ENCODE data around the gene UBAC1.
"Not testable (repeated sequence)": the region's sequence is repeated elsewhere in the genome, so short reads cannot be mapped to it uniquely, and the experiment has no call there.

The UBAC1 gene

GRCh38 chr9:135911233-135911632, 49.9 kb downstream of the UBAC1 start:
- not testable (repeated sequence) for DNase-seq

DNA sequence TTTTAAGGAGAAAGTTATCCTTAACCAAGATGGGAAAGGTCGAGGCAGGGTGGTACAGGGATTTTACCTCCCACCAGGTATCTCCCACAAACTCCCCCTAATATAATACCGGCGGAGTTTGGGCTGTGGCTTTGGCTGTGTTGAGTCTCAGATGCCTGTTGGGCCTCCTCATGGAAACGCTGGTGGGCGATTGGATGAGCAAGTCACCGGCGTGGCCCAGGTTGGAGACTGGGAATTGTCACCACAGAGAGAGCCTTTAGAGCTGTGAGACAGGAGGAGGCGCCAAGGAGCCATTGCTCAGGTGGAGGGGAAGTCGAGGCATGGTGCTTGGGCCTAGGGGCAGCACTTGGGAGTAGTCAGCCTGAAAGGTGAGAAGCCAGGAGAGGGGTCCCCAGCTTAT, 50.4 kb downstream of the UBAC1 start:
- DNase-seq = no peak

DNA sequence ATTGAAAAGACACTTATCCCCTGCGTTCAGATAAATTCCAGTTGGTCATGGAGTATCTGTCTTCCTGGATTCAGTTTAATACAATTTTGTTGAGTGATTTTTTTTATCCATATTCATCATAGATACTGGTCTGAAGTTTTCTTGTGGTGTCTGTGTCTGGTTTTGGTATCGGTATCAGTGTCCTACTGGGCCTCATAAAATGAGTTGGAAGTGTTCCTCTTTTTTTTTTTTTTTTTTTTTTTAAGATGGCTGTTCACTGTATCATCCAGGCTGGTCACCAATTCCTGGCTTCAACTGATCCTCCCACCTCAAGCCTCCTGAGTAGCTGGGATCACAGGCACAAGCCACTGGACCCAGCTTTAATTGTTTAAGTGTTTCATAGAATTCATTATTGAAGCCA, 51.0 kb downstream of the UBAC1 start:
- no peak for DNase-seq

DNA sequence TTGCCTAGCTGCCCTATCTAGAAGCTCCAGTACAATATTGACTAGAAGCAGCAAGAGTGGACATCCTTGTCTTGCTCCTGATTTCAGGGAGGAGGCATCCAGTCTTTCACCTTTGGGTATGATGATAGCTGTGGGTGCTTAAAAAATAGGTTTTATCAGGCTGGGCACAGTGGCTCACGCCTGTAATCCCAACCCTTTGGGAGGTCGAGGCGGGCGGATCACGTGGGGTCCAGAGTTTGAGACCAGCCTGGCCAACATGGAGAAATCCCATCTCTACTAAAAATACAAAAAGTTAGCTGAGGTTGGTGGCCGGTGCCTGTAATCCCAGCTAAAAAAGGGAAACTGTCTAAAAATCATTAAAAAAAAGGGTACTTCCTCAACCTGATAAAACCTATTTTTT, 51.8 kb downstream of the UBAC1 start:
- no peak for DNase-seq

- DNase-seq = no peak
Observed at GRCh38 chr9:135908754-135909204, 52.4 kb downstream of the UBAC1 start.

DNA sequence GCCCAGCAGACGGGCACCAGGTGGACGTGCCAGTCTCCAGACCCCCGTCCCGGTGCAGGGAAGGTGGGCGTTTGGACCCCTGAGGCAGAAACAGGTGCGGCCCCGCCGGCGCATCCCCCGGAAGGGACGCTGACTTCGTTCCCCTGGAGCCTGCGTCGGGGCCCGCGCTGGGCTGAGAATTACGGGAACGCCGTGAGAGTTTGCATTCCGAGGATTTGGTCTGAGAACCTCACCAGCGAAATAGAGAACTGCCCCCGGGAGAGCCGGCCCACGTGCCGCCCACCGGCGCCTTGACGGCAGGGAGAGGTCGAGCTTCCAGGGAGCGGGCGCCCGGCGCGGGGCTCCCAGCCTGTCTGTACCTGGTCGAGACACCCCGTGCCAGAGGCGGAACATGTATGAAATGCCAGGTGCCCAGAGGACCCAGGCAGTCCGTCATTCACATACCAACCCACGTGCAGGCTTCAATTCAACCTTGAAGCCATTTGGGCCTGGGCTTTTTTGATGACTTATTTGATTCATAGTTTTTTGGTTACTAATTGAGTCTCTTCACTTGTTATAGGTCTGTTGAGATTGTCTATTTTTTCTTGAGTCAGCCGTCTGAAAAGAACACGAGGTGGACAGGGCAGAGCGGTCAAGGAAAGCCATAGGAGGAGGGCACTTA, 53.0 kb downstream of the UBAC1 start:
- no peak for DNase-seq

- DNase-seq = peak; percentile 95
Observed at GRCh38 chr9:135907431-135908092, 53.6 kb downstream of the UBAC1 start, which contains the start of gene CAMSAP1. CAMSAP1 (minus strand) TSS chr9:135907546; CDS start chr9:135907159, 387 bp downstream.

DNA sequence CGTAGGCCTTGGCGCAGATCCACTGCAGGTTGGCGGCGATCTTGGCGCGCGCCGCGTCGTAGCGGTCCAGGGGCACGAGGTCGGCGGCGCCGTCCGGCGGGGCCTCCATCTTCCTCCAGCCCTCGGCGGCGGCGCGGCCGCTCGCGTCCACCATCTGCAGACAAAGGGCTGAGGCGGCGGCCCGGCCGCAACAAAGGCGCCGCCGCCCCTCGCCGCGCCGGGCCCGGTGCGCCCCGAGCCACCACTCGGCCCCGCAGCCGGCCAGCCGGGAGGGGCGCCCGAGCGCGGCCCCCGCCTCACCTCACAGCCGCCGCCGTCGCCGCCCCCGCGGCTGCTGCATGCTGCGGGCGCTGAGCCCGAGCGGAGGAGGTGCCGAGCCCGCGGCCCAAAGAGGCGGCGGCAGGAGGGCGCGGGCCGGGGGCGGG, 54.2 kb downstream of the UBAC1 start:
- no peak for DNase-seq

DNA sequence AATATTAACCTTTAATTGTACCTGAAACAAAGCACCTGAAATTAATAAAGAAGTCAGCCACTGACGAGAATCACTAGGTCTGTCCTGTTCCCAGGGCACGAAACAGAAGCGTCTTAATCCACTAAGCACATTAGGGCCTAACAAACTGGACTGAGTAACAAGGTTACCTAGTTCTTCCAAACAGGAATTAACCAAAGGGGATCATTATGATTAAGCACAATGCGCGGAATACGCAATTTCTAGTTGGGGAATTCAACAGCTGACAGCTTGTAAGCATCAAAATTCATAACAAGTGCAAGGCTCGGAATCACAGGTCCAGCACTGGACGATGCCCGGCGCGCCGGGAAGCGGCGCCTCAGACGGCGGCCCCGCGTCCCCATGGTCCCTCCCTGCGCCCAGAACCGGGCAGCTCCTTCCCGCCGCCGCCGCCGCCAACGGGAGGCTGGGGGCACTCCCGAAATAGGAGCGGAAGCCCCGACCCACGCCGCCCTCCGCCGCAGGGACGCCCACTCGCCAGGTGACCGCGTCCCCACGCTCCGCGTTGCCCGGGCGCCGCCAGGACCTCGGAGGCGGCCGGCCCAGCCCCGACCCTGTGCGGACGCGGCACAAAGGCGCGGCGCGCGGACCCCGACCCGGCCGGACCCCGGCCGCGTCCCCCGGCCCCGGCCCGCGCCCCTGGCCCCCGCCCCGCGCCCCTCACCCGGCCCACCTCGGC, 54.7 kb downstream of the UBAC1 start:
- DNase-seq = peak; percentile 16

DNA sequence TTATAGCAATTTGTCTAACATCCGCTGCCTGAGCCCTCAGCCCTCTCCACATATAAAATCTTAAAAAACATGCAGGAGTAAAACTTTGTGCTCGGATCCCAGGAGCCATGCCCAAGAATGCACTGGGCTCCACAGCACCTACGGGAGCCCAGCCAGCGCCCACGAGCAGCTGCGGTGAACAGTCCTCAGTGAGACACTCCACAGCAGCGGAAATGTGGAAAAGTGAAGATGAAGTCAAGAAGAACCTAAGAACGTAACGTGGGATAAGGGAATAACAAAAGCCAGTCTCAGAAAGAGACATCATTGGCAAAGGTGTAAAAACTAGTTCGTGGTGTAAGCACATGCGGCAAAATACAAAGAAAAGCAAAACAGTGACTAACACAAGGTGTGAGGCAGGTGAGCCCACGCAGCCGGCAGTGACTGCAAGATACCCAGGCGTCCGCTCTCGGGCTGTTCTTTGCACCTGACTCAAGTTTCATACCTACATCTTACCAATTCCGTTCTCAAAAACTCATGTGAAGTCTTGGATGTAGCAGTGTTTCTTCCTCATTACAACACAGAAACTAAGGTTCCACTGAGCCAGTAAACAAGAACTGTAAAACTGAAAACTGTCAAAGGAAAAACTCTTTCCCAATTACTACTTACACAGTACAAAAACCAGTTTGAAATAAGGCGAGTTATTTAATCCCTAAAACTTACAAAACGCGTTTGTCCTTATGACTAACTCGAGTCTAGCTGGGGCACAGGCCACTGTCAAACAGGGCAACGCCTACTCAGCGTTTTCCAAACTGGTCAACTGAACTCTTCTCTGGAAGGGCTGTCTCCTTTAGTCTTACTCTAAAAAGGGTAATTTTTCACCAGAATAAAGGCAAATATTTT, 55.6 kb downstream of the UBAC1 start:
- peak; percentile 30 for DNase-seq

GRCh38 chr9:135903786-135904520, 57.2 kb downstream of the UBAC1 start:
- DNase-seq = no peak

DNA sequence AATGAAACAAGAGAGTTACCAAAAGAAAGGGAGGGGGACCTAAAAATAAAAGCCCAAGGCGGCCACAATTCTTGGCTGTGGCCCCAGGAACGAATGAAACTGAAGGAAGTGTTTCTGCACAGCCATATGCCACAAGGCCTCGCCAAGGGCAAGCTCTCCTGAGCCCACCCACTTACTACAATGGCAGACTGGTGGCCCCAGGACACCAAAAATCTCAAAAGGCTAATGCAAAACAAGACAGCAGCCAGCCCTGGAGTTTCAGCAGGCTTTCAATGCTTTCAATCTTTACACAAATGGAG, 57.9 kb downstream of the UBAC1 start:
- no peak for DNase-seq

GRCh38 chr9:135902655-135903357, 58.4 kb downstream of the UBAC1 start:
- no peak for DNase-seq

- no peak for DNase-seq
Observed at GRCh38 chr9:135901826-135902225, 59.3 kb downstream of the UBAC1 start.

DNA sequence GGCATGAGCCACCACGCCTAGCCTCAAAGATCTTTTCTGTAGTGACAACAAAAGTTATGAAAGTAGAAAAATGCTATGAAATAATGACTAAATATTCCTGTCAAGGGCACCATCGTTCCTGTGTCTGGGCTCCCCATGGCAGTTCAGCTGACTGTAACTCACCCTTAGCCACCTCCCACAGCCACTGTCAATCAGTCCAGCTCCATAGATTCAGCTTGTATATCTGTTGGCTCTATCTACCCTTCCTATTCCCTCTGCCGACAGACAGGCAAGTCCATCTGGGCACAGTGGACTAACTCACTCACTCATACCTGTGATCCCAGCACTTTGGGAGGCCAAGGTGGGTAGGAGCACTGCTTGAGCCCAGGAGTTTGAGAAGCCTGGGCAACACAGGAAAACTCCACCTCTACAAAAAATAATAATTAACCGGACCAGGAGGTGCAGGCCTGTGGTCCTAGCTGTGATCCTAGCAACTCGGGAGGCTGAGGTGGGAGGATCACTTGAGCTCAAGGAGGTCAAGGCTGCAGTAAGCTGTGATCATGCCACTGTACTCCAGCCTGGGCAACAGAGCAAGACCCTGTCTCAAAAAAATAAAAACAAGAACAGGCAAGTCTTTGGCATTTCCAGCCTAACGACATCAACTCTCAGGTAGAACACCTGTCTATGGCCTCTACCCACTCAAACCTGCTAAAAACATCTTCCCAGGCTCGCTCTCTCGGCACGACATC, 60.0 kb downstream of the UBAC1 start:
- no peak for DNase-seq

GRCh38 chr9:135898634-135899407, 62.4 kb downstream of the UBAC1 start:
- no peak for DNase-seq

- no peak for DNase-seq
Observed at GRCh38 chr9:135896626-135897025, 64.5 kb downstream of the UBAC1 start.

GRCh38 chr9:135896205-135896604, 65.0 kb downstream of the UBAC1 start:
- DNase-seq = no peak

DNA sequence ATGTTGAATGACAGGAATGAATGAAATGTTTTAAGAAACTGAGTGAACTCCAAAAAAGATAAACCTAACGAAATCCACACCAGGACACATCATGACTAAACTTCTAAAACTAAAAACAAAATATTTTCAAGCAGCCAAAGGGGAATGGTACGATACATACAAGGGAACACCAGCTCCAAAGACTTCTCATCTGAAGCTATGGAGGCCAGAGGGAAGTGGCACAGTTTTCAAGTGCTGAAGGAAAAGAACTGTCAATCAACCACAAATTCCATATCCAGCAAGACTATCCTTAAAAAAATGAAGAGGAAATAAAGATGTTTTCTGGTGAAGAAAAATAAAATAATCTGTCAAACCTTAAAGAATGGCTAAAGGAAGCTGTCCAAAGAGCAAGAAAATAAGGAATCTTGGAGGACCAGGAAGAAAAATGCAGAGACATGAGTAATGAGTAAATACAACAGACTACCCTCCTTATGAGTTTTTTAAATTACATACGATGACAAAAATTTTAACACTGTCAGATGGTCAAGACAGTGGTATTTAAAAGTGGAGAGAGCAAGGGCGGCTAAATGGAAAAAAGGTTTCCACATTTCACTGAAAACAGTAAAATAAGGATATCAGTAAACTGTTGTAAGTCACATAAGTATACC, 65.8 kb downstream of the UBAC1 start:
- no peak for DNase-seq

GRCh38 chr9:135893104-135893503, 68.1 kb downstream of the UBAC1 start:
- no peak for DNase-seq

Measured in CD4-positive, alpha-beta T cell treated with Interleukin-17A for 1 hour (primary cell).